GM13977 (cell line): ENCODE measurements around the gene KLHL29.

Experiments
- DNase-seq: peaks from one replicate; pipeline ENCODE4 v3.0.0; 2012; ENCODE audit warnings: low spot score
- CTCF ChIP-seq: IDR thresholded peaks from 2 replicates; pipeline ENCODE4 v1.5.1; 2012; ENCODE audit warnings: mild to moderate bottlenecking, control low read depth; ENCODE audit not compliant: insufficient read depth; ENCODE audit errors: extremely low read depth, missing control alignments
- in situ Hi-C: fragments of 300-500 bp; cut with MboI; formaldehyde crosslinking; loops from one replicate; pipeline ENCODE4 v1.12.0; 2022; ENCODE audit warnings: low sequenced_read_pairs, low pct_unique_long_range_greater_than_20kb, mixed read lengths, inconsistent platforms; ENCODE audit not compliant: unreplicated experiment

KLHL29 gene

GRCh38 chr2:23588106-23588505 lies 203.1 kb downstream of the KLHL29 start:
- TF ChIP-seq CTCF = no peak
- DNase-seq = no peak
- in situ Hi-C loops = no loop called here

- no peak for TF ChIP-seq CTCF
- in situ Hi-C loops = no loop called here
- DNase-seq = no peak
Observed at GRCh38 chr2:23588508-23589201, 203.7 kb downstream of the KLHL29 start.

DNA sequence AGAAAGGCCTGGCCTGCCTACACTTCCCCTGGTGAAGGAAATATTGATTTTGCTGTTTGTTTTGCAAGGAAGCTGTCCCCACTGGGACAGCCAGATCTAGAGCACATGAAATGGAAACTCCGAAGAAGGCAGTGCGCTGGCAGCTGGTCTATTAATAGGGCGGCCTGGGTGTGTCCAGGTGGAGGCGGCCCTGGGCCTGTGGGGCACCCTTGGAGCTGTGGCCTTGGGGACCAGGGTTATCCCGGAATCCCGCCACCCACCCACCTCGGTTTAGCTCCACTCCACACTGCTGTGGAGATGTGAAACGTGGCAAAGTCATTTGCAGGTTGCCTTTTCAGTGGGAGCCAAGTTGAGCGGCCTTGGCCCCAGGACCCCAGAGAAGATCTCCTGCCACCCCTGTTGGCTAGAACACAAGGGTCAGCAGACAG lies 204.3 kb downstream of the KLHL29 start:
- DNase-seq = no peak
- no peak for TF ChIP-seq CTCF
- in situ Hi-C loops = no loop called here

DNA sequence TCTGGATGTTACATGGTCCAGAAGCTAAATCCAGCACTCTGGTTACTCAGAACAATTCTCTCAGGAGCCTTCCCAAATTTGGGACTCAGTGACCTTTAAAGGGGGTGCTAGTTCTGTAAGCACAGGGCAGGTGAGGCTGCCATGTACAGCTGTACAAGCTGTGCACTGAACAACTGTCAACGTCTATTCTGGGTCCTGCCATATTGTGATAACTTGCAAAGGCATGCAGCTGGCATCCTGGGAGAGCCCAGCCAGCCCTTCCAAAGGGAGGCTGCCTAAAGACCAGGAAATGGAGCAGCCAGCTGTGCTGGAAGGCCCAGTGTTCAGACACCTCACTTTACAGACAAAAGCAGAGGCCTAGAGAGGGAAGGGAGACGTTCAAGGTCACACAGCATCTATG lies 204.8 kb downstream of the KLHL29 start:
- in situ Hi-C loops = no loop called here
- DNase-seq = no peak
- no peak for TF ChIP-seq CTCF

- no peak for TF ChIP-seq CTCF
- in situ Hi-C loops = no loop called here
- DNase-seq = no peak
Observed at GRCh38 chr2:23590241-23590869, 205.4 kb downstream of the KLHL29 start.

- no peak for DNase-seq
- no peak for TF ChIP-seq CTCF
- in situ Hi-C loops = no loop called here
Observed at GRCh38 chr2:23591111-23591510, 206.1 kb downstream of the KLHL29 start.
